Measurements from ENCODE around the gene DTD1. TPM values are rescaled to one million over a fixed set of nuclear protein-coding genes. Genes with fewer than 3 reads are reported as not detected.

DTD1 gene
- polyA plus RNA-seq, 1 donor = 17.4 TPM

DNA sequence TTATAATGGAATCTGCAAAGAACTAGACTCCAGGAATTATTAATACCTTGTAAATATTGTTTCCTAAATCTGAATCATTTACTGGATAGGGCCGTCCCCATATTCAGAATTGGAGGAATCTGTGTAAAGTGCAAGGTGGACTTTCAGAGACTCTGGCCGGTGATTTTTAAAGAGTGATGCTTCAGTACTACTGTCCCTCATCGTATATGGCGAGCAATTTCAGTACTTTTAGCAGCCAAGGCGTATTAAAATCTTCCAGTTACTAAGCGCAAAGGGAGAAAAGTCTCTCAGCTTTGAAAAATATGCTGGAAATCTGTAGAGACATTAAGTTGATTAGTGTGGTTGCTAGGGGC, 20.1 kb upstream of the DTD1 start:
- H3K27ac ChIP-seq (ENCODE audit: low read length) = peak overlapping the region; percentile 89
- DNase-seq = no peak
- no peaks in the 10 kb centered on the region for H3K4me1 ChIP-seq (ENCODE audit: control insufficient read depth, insufficient read depth, low read length)
- H3K27me3 ChIP-seq (ENCODE audit: control insufficient read depth, insufficient read depth, low read length) = no peaks in the 10 kb centered on the region
- H3K4me3 ChIP-seq (ENCODE audit: low read length) = peak overlapping the region; percentile 90
- peaks cover 19% of the 10 kb centered on the region for H3K36me3 ChIP-seq (ENCODE audit: control insufficient read depth, insufficient read depth, low read length)
- no peaks in the 10 kb centered on the region for H3K9me3 ChIP-seq (ENCODE audit: control insufficient read depth, low read depth, low read length)
- no CpG with 5 or more reads among the region's 6 CpGs for WGBS (ENCODE audit: insufficient coverage, low lambda C conversion rate)

DNA sequence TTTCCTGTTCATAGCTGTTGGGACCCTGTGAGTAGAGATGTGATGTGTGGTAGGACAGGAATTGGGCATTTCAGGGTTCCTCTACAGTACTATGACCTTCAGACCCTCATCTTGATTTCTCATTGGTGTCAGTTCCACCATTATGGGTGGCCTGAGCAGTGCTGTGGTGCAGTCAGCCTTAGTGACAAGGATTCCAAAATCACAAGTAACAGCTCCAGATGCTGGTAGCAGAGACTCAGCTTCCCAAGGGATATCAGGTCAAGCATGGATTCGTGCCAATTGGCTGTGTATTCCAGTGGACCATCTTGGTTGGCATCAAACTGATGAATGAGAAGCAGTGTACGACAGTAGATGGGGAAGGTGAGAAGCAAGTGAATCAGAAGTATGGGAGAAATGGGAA, 16.8 kb upstream of the DTD1 start:
- peaks cover 18% of the 10 kb centered on the region for H3K36me3 ChIP-seq (ENCODE audit: control insufficient read depth, insufficient read depth, low read length)
- H3K4me1 ChIP-seq (ENCODE audit: control insufficient read depth, insufficient read depth, low read length) = no peaks in the 10 kb centered on the region
- H3K4me3 ChIP-seq (ENCODE audit: low read length) = no peak overlapping the region
- no peaks in the 10 kb centered on the region for H3K9me3 ChIP-seq (ENCODE audit: control insufficient read depth, low read depth, low read length)
- H3K27ac ChIP-seq (ENCODE audit: low read length) = no peak overlapping the region
- no peaks in the 10 kb centered on the region for H3K27me3 ChIP-seq (ENCODE audit: control insufficient read depth, insufficient read depth, low read length)
- WGBS (ENCODE audit: insufficient coverage, low lambda C conversion rate) = no CpG with 5 or more reads among the region's 2 CpGs
- DNase-seq = no peak

DNA sequence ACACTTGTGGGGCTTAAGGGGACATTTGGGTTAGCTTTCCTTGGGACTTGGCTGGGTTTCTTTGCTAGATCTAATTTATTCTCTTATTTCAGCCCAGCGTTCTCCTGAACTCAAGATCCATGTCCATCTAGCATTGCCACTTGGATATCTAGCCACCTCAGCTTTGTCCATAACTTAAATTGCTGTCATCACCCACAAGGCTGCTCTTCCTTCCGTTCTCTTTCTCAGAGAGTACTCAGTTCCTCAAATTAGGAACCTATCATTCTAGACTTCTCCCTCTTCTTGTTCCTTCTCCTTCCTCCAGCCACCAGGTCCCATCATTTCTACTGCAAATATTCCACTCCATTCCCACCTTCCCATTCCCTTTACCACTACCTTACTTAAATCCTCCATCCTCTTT, 16.3 kb upstream of the DTD1 start:
- no peaks in the 10 kb centered on the region for H3K4me1 ChIP-seq (ENCODE audit: control insufficient read depth, insufficient read depth, low read length)
- H3K36me3 ChIP-seq (ENCODE audit: control insufficient read depth, insufficient read depth, low read length) = peaks cover 18% of the 10 kb centered on the region
- no peak for DNase-seq
- H3K9me3 ChIP-seq (ENCODE audit: control insufficient read depth, low read depth, low read length) = no peaks in the 10 kb centered on the region
- no peak overlapping the region for H3K27ac ChIP-seq (ENCODE audit: low read length)
- no peaks in the 10 kb centered on the region for H3K27me3 ChIP-seq (ENCODE audit: control insufficient read depth, insufficient read depth, low read length)
- WGBS (ENCODE audit: insufficient coverage, low lambda C conversion rate) = 100% methylated on average over 1 of the region's 2 CpGs
- H3K4me3 ChIP-seq (ENCODE audit: low read length) = no peak overlapping the region

DNA sequence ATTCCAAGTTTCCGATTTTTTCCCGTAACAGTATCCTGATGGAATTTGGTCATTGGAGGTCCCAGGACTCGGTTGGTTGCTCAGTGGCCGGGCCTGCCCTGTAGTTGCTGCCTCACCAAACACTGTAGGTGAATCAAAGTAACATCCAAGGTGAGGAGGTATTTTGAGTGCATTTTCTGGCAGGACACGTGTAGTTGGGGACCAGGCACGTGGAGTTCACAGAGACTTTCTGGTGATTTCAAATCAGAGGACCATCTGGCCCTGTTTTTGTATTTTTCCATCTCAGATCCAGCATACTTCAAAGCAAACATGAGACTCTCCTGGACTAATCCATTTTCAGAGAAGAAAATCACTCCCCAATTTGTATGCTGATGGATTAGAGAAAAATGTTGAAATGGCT, 9.9 kb upstream of the DTD1 start:
- WGBS (ENCODE audit: insufficient coverage, low lambda C conversion rate) = 100% methylated on average over 1 of the region's 6 CpGs

DNA sequence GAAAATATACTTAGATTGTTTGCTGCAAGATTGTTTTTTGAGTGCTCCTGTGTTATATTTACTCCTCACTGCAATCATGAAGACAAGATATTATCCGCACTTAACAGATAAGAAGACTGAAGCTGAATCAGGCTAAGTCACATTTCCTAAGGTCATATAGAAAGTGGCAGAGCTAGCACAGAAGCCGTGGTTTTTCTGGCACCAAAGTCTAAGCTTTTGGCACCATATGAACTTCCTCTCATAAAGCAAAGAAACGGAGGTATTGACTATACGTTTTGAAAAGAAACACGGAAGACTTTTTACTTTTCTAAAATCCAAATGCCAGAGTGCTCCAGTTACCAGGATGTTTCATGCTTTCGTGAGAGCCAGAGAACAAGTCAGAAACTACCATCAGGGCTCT, 9.3 kb upstream of the DTD1 start:
- no peaks in the 10 kb centered on the region for H3K4me1 ChIP-seq (ENCODE audit: control insufficient read depth, insufficient read depth, low read length)
- no peaks in the 10 kb centered on the region for H3K9me3 ChIP-seq (ENCODE audit: control insufficient read depth, low read depth, low read length)
- 73% methylated on average over 3 of the region's 6 CpGs for WGBS (ENCODE audit: insufficient coverage, low lambda C conversion rate)

More for the DNA sequence above, 9.9 kb upstream of the DTD1 start:
- Histone ChIP-seq H3K4me3 (ENCODE audit: low read length) (no peak overlapping the region), H3K36me3 (ENCODE audit: control insufficient read depth, insufficient read depth, low read length) (no peaks in the 10 kb centered on the region), H3K27me3 (ENCODE audit: control insufficient read depth, insufficient read depth, low read length) (no peaks in the 10 kb centered on the region), H3K27ac (ENCODE audit: low read length) (no peak overlapping the region), H3K9me3 (ENCODE audit: control insufficient read depth, low read depth, low read length) (no peaks in the 10 kb centered on the region), H3K4me1 (ENCODE audit: control insufficient read depth, insufficient read depth, low read length) (no peaks in the 10 kb centered on the region)
- no peak for DNase-seq

DNA sequence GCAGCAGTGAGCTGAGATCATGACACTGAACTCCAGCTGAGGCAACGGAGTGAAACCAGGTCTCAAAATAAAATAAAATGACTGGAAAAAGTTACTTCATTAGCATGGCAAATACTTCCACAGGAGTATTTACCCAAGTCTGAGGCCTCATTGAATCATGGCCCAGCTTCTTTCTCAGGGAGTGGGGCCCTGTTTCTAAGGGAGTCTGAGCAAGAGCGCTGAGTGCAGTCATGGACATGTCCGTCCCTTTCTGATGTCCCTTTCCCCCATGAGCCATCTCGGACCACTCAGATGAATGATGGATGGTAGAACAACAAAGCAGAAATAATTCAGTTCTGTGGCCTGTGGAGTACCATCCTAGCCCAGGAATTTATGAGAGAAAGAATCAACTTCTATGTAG, 7.8 kb upstream of the DTD1 start:
- Histone ChIP-seq H3K36me3 (ENCODE audit: control insufficient read depth, insufficient read depth, low read length) (no peaks in the 10 kb centered on the region), H3K4me3 (ENCODE audit: low read length) (no peak overlapping the region), H3K27me3 (ENCODE audit: control insufficient read depth, insufficient read depth, low read length) (no peaks in the 10 kb centered on the region), H3K27ac (ENCODE audit: low read length) (no peak overlapping the region), H3K4me1 (ENCODE audit: control insufficient read depth, insufficient read depth, low read length) (no peaks in the 10 kb centered on the region), H3K9me3 (ENCODE audit: control insufficient read depth, low read depth, low read length) (no peaks in the 10 kb centered on the region)
- WGBS (ENCODE audit: insufficient coverage, low lambda C conversion rate) = no CpG with 5 or more reads among the region's 4 CpGs
- DNase-seq = no peak

More for the DNA sequence above, 9.3 kb upstream of the DTD1 start:
- H3K4me3 ChIP-seq (ENCODE audit: low read length) = no peak overlapping the region
- no peak overlapping the region for H3K27ac ChIP-seq (ENCODE audit: low read length)
- DNase-seq = no peak
- no peaks in the 10 kb centered on the region for H3K27me3 ChIP-seq (ENCODE audit: control insufficient read depth, insufficient read depth, low read length)
- no peaks in the 10 kb centered on the region for H3K36me3 ChIP-seq (ENCODE audit: control insufficient read depth, insufficient read depth, low read length)

DNA sequence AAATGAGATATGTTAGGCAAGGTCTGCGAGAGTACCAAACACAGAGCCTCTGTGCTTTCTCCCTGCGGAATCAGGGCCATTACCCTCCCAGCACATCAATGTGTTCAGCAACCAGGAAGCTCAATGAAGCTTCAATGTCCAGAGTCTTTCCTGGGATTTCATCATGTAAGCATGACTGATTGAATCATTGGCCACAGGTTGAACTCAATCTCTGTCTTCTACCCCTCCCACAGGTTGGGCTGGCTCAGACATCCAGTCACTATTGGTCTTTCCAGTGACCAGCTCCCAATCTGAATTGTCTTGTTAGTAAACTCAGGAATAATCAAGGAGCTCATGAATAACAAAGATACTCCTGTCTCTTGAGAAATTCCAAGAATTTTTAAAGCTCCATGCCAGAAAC, 2.7 kb upstream of the DTD1 start:
- no peaks in the 10 kb centered on the region for H3K9me3 ChIP-seq (ENCODE audit: control insufficient read depth, low read depth, low read length)
- no peaks in the 10 kb centered on the region for H3K4me1 ChIP-seq (ENCODE audit: control insufficient read depth, insufficient read depth, low read length)
- no peaks in the 10 kb centered on the region for H3K27me3 ChIP-seq (ENCODE audit: control insufficient read depth, insufficient read depth, low read length)
- no peak overlapping the region for H3K27ac ChIP-seq (ENCODE audit: low read length)
- DNase-seq = peak in 1 of 2 donors; percentile 11
- no CpG with 5 or more reads among the region's 2 CpGs for WGBS (ENCODE audit: insufficient coverage, low lambda C conversion rate)
- no peak overlapping the region for H3K4me3 ChIP-seq (ENCODE audit: low read length)
- no peaks in the 10 kb centered on the region for H3K36me3 ChIP-seq (ENCODE audit: control insufficient read depth, insufficient read depth, low read length)

DNA sequence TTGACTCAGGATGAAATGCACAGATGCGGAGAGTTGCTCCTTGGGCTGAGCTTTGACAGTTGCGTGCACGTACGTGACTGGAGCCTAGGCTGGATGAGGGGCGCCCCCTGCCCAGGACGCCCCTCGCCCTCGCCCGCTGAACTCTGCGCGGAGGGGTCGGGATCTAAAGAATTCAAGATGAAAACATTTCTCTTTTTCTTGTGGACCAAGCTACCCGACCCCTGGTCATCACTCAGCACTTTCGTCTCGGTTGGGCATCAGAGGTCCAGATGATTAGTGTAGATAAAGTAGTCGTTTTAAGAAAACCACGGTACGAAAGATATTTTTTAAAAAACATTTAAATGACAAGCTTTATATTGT, 700 bp downstream of the DTD1 start:
- H3K9me3 ChIP-seq (ENCODE audit: control insufficient read depth, low read depth, low read length) = no peaks in the 10 kb centered on the region
- DNase-seq = no peak
- no peaks in the 10 kb centered on the region for H3K27me3 ChIP-seq (ENCODE audit: control insufficient read depth, insufficient read depth, low read length)
- no peaks in the 10 kb centered on the region for H3K36me3 ChIP-seq (ENCODE audit: control insufficient read depth, insufficient read depth, low read length)
- no peak overlapping the region for H3K27ac ChIP-seq (ENCODE audit: low read length)
- peak overlapping the region; percentile 50 for H3K4me3 ChIP-seq (ENCODE audit: low read length)
- H3K4me1 ChIP-seq (ENCODE audit: control insufficient read depth, insufficient read depth, low read length) = no peaks in the 10 kb centered on the region
- no CpG with 5 or more reads among the region's 18 CpGs for WGBS (ENCODE audit: insufficient coverage, low lambda C conversion rate)

DNA sequence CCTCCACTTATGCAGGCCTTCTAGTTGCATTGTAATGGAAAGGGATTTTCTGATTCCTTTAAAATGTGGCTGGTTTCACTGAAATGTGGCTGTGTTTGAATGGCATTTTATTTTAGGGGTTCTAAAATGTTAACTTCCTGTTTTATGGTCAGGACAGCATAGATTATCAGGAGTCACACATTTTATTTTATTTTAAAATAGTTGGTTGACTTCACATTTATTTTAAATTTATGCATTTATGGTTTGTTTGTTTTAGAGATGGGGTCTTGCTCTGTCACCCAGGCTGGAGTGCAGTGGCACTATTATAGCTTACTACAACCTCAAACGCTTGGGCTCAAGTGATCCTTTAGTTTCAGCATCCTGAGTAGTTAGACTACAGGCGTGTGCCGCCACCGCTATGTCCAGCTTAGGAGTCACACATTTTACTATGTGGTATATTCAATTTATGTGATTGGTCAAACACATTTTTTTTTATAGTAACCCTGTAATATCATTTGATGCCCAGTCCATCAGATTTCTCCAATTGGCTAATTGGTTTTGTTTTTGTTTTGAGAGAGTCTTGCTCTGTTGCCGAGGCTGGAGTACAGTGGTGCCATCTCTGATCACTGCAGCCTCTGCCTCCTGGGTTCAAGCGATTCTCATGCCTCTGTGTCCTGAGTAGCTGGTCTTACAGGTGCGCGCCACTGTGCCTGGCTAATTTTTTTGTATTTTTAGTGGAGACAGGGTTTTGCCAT, 2.3 kb downstream of the DTD1 start:
- no peak overlapping the region for H3K4me3 ChIP-seq (ENCODE audit: low read length)
- no peak for DNase-seq
- no peak overlapping the region for H3K27ac ChIP-seq (ENCODE audit: low read length)
- no peaks in the 10 kb centered on the region for H3K4me1 ChIP-seq (ENCODE audit: control insufficient read depth, insufficient read depth, low read length)
- H3K9me3 ChIP-seq (ENCODE audit: control insufficient read depth, low read depth, low read length) = no peaks in the 10 kb centered on the region
- WGBS (ENCODE audit: insufficient coverage, low lambda C conversion rate) = no CpG with 5 or more reads among the region's 8 CpGs
- H3K27me3 ChIP-seq (ENCODE audit: control insufficient read depth, insufficient read depth, low read length) = no peaks in the 10 kb centered on the region
- H3K36me3 ChIP-seq (ENCODE audit: control insufficient read depth, insufficient read depth, low read length) = no peaks in the 10 kb centered on the region

DNA sequence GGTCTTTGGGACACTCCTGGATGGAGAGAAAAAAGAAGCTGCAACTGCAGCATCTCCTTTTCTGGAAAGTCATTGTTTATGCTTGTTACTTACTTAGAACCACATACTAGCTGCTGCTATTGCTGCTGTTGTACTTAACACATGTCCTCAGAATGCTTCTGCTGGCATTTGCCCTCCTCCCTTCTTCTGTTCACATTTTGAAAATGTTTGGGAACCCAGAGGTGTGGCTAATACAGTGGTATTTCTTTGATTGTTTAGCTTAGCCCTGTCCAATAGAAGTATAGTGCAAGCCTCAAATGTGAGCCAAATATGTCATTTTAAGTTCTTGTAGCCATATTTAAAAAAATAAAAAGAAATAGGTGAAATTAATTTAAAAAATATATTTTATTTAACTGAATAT, 8.4 kb downstream of the DTD1 start:
- Histone ChIP-seq H3K27me3 (ENCODE audit: control insufficient read depth, insufficient read depth, low read length) (no peaks in the 10 kb centered on the region), H3K4me1 (ENCODE audit: control insufficient read depth, insufficient read depth, low read length) (no peaks in the 10 kb centered on the region), H3K4me3 (ENCODE audit: low read length) (no peak overlapping the region), H3K9me3 (ENCODE audit: control insufficient read depth, low read depth, low read length) (no peaks in the 10 kb centered on the region), H3K36me3 (ENCODE audit: control insufficient read depth, insufficient read depth, low read length) (peaks cover 13% of the 10 kb centered on the region), H3K27ac (ENCODE audit: low read length) (no peak overlapping the region)
- no peak for DNase-seq

DNA sequence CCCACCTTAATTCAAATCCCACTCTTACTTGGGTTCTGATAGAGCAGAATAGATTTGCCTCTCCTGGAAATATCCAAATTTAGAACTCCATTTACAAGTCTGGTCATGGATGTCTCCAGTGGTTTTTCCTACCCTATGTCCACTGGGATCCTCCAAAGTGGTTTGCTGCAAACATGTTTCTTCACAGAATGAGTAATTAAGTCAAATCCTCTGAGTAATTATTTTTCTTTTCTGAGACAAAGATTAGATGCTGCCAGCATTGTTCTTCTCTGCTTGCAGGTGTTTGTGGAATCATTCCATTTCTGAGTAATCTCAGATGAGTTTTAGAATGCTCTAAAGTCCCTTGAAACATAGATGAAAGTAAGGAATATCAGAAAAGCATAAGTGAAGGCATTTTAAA, 21.9 kb downstream of the DTD1 start:
- Histone ChIP-seq H3K36me3 (ENCODE audit: control insufficient read depth, insufficient read depth, low read length) (no peaks in the 10 kb centered on the region), H3K4me3 (ENCODE audit: low read length) (no peak overlapping the region)

More for the DNA sequence above, 21.9 kb downstream of the DTD1 start:
- DNase-seq = no peak
- no peaks in the 10 kb centered on the region for H3K9me3 ChIP-seq (ENCODE audit: control insufficient read depth, low read depth, low read length)
- no peaks in the 10 kb centered on the region for H3K27me3 ChIP-seq (ENCODE audit: control insufficient read depth, insufficient read depth, low read length)
- H3K4me1 ChIP-seq (ENCODE audit: control insufficient read depth, insufficient read depth, low read length) = no peaks in the 10 kb centered on the region
- H3K27ac ChIP-seq (ENCODE audit: low read length) = no peak overlapping the region

All from large intestine (tissue), 3 donors.